Measurements from ENCODE around the gene KLHL40.

KLHL40 gene

DNA sequence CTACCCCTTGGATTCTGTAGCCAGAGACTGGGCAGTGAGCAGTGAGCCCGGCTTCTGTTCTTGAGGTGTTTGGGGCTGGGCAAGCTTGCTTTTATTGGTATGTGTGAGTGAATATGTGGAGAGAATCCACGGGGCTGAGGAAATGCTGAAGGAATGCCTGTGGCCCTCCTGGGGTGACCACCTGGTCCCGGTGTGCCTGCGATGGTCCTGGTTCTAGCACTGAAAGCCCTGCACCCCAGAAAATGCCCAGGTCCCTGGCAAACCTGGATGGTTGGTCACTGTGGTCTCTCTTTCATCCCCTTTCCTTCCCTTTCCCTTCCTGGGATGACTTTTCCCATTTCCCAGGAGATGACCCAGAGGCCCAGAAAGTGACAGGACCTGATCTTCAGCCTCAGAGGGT lies 27.7 kb upstream of the KLHL40 start:
- no peak for DNase-seq

DNA sequence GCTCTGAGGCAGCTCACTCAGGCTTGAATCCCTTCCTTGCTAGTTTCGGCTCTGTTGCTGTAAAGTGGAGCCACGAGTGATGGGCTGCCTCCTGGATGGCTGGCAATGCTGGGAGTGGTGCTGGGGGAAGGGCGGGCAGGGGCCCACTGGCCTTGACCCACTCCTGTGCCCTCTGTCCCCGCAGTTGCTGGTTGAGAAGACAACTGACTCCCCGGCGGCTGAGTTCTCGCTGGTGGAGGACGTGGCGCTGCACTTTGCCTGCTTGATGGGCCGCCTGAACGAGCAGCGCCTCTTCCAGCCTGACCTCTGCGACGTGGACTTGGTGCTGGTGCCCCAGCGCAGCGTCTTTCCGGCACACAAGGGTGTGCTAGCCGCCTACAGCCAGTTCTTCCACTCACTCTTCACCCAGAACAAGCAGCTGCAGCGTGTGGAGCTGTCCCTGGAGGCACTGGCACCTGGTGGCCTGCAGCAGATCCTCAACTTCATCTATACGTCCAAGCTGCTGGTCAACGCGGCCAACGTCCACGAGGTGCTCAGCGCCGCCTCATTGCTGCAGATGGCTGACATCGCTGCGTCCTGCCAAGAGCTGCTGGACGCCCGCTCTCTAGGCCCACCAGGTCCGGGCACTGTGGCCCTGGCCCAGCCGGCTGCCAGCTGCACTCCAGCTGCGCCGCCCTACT lies 27.1 kb upstream of the KLHL40 start:
- no peak for DNase-seq

DNA sequence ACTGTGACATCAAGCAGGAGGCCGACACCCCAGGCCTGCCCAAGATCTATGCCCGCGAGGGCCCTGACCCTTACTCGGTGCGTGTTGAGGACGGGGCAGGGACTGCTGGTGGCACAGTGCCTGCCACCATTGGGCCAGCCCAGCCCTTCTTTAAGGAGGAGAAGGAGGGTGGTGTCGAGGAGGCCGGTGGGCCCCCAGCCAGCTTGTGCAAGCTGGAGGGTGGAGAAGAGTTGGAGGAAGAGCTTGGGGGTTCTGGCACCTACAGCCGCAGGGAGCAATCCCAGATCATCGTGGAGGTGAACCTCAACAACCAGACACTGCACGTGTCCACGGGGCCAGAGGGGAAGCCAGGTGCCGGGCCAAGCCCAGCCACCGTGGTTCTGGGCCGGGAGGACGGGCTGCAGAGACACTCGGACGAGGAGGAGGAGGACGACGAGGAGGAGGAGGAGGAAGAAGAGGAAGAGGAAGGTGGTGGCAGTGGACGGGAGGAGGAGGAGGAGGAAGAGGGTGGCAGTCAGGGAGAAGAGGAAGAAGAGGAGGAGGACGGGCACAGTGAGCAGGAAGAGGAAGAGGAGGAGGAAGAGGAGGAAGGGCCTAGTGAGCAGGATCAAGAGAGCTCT lies 26.5 kb upstream of the KLHL40 start:
- no peak for DNase-seq

DNA sequence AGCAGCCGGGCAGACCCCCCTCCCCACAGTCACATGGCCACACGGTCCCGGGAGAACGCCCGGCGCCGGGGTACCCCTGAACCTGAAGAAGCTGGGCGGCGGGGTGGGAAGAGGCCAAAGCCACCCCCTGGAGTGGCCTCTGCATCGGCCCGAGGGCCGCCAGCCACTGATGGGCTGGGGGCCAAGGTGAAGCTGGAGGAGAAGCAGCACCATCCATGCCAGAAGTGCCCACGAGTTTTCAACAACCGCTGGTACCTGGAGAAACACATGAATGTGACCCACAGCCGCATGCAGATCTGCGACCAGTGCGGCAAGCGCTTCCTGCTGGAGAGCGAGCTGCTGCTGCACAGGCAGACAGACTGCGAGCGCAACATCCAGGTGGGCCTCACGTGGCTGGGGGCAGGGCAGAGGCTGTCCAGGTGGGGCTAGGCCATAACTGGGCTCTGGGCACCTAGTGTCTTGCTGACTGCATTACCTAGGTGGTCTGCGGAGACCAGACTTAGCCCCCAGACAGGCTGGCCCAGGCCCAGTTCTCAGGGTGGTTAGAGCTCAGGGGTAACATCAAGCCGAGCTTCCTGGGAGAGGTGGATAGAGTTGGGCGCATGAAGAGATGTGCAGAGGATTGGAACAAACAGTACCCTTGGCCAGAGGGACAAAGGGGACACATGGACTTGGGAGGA lies 25.7 kb upstream of the KLHL40 start:
- no peak for DNase-seq

DNA sequence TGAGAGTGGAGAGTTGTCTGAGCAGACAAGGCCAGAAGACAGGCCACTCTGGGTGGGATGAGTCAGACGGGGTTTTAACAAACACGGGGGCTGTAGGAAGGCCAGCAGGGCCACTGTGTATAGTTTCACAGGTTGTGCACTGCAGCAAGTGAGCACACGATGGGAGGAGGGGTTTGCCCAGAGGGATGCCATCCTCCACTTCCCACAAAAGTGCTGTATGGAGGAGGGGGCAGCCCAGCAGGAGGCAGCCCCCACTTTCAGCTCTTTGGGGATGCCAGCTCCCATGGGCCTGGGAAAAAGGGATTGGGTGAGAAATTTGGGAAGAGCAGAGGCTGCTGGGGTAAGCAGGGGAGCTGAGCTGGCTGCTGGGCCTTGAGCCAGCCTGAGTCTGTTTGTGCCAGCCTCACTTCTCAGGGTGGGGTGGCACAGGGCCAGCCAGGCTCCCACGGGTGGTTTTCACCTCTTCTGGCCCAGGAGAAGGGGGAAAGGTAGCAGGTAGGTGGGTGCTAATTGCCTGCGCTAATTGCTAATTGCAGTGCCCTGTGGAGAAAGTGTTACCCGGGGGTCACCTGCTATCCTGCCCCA lies 25.1 kb upstream of the KLHL40 start:
- no peak for DNase-seq

DNA sequence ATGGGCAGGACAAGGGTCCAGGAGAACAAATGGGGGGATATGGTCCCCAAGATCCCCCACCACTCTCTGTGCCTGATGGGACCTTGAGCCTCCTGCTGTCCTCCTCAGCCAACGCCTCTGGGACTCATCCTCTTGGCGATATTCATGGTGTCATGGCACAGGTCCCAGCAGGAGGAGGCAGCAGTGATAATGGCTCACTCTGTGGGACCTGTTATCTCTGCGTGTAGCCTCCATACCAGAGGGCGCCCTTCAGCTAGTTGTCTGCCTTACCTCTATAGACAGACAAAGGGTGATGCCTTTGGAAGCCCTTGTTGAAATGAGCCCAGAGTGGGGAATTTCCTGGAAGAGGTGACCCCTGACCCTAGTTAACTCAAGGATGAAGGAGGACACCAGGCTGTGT lies 24.4 kb upstream of the KLHL40 start:
- no peak for DNase-seq

DNA sequence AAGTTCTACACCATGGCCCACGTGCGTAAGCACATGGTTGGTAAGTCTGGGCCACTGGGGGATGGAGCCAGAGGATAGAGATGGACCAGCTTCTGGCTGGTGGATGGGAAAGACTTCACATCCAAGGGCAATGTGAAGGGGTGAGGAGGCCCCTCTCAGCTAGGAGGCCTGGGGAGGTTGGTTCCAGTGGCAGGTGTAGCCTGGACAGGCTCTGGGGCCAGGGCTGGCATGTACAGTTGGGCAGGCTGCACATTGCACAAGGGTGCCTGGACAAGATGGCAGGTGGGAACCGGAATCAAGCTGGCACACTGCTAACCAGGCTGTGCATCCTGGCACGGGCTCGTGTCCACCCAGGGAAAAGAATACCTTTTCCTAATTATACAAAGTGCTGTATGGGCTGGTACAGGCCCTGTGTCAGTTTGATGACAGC lies 23.7 kb upstream of the KLHL40 start:
- no peak for DNase-seq

DNA sequence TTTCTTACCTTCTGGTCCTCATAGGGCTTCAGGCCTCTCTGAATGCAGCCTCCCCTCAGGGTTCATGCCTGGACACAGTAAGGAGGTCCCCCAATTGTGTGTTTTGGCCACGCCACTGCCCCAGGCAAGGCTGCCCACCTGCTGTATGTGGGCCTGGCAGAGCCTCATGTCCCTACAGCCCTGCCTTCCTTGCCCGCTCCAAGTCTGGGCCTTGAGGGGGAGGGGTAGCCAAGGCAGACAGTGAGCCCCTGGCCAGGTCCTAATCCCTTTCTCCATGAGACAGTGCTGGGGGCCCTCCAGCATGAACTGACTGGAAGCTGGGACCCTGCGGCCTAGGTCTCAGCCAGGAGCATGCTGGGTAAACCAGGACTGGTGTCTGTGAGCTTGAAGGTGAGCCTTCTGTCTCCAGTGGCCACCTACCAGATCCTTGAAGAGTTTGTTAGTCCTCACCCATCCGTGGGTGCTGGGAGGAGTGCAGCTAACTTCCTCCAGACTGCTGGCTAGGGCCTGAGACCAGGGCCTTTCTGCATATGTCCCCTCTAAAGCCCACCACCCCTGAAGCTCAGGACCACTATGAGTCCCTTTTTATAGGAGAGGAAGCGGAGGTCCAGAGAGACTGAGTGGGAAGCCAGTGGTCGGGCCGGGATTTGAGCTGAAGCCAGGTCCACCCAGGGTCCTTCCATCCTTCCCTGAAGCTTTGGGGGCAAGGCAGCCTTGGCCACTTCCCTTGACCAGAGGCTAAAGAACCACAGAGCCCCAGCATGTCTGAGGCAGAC lies 23.1 kb upstream of the KLHL40 start:
- DNase-seq, result no peak

DNA sequence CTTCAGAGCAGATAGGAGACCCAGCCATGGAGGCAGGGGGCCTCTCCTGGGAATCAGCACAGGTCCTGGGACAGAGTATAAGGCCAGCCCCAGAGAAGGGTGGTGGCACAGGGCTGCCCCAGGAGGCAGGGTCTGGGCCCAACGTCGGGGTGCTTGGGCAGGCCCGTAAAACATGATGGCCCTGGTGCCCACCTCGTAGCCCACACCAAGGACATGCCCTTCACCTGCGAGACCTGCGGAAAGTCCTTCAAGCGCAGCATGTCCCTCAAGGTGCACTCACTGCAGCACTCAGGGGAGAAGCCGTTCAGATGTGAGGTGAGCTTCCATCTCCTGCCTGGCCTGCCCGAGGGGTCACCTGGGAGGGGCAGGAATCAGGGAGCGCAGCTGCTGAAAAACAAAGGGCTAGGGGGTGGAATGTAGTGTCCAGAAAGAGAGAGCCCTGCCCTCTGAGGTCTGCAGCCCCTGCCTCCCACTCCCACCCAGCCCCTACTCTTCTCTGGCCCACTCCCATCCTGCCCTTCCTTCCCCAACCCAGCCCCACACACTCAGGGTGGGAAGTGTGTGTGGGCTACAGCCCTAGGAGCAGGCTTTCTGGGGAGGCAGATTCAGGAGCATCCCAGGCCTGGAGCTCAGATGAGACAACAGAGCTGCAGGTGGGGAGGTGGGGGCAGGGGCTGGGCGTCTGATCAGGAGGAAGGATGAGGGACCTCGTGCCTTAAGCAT lies 22.4 kb upstream of the KLHL40 start:
- no peak for DNase-seq

DNA sequence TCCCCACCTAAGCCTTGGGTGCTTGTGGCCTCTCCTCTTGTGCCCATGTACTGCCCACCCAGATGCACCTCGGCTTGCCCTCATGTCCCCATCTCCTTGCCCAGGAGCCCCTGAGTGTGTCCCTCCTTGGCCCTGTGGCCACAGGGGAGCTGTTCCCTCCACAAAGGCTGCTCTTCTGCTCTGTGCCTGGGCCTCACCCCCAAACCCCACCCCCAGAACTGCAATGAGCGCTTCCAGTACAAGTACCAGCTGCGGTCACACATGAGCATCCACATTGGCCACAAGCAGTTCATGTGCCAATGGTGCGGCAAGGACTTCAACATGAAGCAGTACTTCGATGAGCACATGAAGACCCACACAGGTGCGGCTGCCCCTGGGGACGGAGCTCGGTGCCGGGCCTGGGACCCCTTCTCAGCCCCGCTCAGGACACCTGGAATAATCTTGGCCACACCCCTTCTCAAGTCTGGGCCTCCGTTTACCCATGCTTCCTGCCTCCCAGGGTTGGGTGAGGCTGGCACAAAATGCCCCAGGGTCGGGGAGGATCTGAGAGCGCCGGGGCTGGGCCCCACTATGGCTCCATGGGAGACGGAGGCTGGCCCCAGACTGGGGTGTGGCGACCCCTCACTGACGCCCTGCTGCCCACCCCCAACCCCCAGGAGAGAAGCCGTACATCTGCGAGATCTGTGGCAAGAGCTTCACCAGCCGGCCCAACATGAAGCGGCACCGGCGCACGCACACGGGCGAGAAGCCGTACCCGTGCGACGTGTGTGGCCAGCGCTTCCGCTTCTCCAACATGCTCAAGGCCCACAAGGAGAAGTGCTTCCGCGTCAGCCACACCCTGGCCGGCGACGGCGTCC lies 21.5 kb upstream of the KLHL40 start:
- no peak for DNase-seq

DNA sequence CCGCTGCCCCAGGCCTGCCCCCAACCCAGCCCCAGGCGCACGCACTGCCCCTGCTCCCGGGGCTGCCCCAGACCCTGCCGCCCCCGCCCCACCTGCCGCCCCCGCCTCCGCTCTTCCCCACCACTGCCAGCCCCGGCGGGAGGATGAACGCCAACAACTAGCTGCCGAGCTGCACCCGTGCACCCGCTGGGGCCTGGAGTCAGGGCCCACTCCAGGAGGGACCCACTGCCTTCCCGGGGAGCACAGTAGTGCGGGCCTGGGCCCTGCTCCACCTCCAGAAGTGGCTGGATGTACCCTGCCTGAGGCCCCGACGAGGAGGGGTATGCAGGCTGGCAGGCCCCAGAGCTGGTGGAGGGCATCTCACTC lies 20.9 kb upstream of the KLHL40 start:
- DNase-seq, result no peak

DNA sequence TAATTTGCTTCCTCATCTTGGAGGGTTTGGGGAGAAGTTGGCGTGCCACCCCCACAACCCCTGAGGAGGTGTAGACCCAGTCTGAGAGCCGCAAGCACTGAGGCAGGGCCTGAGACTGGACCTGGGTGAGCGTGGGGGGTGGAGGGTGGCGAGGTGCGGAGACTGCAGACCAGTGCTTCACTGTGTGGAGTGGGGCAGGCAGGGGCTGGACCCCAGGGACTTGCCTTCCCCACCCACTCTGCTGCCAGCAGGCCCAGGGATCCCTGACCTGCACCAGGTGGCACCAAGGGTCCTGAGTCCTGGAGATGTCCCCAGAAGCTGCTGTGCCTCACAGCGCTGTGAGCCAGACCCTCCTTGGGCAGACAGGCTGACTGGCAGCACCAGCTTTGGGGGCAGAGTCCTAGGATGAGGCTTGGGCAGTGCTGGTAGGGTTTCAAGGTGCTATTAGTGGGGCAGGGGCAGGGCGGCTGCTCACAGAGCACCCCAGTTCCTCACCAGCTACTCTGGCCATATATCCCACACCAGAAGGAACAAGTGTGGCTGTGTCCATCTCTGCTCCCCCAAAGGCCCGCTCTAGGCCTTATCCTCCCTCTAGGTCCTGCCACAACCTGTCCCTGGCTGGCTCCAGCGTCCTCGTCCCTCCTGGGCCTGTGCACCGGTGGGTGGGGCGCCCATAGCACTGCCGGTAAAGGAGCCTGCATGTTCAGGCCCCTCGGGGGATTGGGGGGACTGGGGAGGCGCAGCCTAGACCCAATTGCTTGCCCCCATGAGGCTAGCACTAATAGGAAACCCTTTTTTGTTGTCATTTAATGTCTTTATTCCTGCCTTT lies 20.1 kb upstream of the KLHL40 start:
- DNase-seq, result no peak

DNA sequence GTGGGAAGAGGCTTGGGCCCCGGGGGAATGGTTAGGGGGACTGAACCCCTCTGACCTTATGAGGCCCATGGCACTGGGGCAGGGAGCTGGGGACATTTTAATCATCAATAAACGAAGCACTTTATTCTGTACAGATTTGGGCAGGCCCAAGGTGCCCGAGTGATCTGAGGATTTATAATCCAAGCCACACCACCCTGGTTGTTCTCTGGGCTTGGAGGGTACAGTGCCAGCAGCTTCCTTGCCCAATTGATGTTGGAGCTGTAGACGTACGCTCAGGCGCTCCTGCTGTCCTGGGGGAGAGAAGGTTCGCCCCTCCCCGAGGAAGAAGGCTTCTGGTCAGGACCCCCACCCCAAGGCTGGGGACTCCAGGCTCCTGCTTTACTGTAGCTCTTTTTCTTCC lies 19.3 kb upstream of the KLHL40 start:
- DNase-seq, result no peak

DNA sequence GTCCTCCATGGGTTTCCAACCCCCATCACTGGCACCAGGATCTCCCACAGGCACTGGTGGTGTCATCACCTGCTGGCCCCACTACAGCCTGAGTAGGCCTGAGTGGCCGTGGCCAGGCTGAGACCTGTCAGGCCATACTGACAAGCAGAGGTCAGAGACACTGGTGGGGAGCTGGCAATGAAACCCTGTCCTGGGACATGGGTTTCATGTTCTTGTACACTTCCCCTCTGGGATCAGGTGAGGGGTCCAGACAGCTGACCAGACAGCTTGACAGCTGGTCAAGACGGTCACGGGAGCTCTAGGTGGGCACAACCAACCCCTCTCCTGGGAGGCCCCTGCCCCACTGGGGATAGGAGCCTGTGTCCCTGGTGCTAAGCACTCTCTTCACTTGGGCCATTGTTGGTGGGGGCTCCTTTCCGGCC lies 18.7 kb upstream of the KLHL40 start:
- DNase-seq, result no peak

DNA sequence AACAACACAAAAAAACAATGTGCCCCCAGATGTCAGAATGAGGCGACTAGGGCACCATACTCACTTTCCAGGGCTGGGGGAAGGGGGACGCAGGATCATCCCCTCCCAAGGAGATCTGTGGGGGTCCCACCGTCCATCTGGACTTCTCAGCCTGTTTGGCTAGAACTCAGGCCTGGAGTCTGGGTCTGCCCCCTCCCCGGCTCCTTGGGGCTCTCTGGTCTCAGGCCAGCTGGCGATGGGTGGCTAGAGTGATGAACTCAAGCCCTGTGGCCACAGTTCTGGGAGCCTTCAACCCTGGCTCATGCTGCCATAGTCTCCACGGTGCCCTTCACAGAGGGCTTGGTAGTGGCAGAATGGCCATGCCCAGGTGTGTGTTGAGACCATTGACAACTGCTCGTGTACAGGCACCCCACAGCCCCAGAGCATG lies 18.2 kb upstream of the KLHL40 start:
- no peak for DNase-seq

DNA sequence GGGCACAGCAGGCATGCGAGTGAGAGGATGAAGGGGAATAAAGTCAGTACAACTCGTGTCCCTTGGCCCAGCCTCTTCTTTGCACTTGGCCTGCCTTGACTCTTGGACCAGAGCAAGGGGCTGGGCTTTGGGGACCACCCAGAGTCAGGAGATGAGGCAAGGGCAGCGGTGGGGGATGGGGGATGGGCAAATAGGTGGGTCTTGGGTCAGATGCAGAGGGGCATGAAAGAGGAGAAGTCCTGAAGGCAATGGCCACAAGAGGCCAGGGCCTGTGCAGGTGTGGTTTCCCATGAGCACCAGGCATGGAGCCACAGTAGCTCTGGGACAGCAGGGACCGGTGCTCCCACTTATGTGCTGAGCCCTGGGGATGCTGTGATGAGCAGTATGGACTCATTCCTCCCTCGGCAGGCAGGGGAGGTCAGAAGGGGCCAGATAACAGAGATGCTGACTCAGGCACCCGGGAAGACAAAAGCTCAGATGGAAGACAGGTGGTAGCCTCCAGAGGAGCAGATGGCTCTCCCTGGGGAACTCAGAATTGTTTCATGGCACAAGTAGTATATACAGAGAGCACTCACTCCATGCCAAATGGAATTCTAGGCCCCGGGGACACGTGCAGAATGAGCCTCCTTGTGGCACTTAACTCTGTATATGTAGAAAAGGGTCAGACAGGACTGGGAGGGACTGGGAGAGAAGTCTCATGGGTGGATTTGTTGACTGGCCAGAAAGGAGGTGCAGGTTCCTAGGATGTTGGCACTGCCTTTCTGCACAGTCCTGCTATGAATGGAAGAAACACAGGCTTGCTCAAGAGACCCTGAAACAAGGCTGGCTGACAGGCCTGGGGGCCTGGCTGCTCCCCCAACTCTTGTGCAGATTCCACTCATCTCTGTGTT lies 17.6 kb upstream of the KLHL40 start:
- no peak for DNase-seq

DNA sequence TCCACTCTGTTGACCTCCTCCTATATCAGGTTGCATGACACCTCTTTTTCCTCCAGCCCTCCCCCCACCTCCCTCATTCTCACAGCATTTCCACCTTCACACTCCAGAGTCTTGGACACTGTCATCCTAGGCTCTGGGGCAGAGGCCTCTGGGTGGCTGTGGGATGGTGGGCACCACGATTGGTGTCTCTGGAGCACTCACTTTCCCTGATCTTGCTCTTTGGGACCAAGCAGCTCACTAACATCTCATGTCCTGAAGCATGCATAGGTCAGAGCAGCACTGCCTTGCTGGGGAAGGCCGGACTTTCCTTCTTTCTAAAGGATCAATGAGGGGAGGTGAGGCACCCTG lies 16.9 kb upstream of the KLHL40 start:
- no peak for DNase-seq

DNA sequence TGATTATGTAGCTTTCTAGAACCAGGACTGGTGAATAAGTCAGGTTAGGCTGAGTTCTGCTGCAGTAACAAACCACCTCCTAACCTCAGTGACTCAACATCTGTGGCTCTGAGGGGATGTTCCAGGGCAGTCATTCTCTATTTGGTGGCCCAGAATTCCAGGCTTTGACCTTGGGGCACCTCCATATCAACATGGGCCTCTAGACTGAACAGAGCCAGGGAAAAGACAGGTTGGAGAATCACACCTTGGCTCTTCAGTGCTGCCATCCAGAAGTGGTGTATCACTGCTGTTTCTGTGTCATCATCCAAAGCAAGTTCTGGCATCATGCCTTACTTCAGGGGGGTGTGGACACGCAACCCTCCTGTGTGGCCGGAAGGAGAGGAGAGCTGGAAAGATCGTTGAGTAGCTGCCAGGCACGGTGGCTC lies 16.5 kb upstream of the KLHL40 start:
- no peak for DNase-seq

DNA sequence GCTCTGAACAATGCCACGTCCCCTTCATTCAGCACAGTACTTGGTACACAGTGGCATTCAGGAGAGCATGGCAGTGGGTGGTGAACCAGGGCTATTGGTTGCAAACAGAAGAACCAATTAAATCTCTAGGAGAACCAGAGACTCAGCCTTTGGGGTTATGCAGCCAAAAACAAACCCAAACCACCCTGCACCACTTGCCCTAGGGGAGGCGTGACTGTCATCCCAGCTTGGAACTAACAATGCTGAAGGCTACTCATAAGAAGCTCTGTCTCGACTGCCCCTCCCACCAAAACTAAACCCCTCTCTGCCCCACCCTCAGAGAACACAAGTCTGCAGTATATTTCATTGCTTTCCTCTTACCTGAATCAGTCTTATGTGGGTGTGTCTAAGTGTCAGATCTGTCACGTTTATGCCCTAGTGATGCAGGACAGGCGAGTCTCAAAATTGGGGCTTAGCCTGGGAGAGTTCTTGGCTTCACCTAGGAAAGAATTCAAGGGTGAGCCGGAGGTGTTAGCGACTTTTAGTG lies 15.2 kb upstream of the KLHL40 start:
- DNase-seq, result no peak

Measured in suppressor macrophage treated with lipopolysaccharide for 4 hours (primary cell).